AG04449 (cell line): Measurements from ENCODE around the gene MT2A.

Experiments used
- CTCF ChIA-PET: fragments of 350-600 bp; formaldehyde crosslinking; extraction: SDS; loops from one replicate; lab custom pipeline; 2021; ENCODE audit warnings: antibody characterized with exemption; lab: Yijun Ruan, JAX
- POLR2A ChIA-PET: fragments of 400-600, 350-600 bp; formaldehyde crosslinking; extraction: SDS; loops from one replicate; lab custom pipeline; 2020; ENCODE audit warnings: antibody characterized with exemption, inconsistent platforms; lab: Yijun Ruan, JAX
- DNase-seq: peaks from one replicate; pipeline ENCODE4 v3.0.0-alpha.2; 2010; ENCODE audit warnings: low read depth, low spot score
- H3K4me3 ChIP-seq: 2 replicates; pipeline ENCODE4 v1.5.1; 2011; ENCODE audit warnings: low read depth, mild to moderate bottlenecking, control low read depth, low read length
- TF ChIP-seq, protein P1 (sequence below): IDR thresholded peaks from one replicate; pipeline ENCODE4 v1.5.1; 2011; ENCODE audit warnings: mild to moderate bottlenecking, moderate library complexity, low read length, control low read depth, inconsistent platforms; ENCODE audit not compliant: insufficient read depth; ENCODE audit errors: missing control alignments

Gene MT2A

DNA sequence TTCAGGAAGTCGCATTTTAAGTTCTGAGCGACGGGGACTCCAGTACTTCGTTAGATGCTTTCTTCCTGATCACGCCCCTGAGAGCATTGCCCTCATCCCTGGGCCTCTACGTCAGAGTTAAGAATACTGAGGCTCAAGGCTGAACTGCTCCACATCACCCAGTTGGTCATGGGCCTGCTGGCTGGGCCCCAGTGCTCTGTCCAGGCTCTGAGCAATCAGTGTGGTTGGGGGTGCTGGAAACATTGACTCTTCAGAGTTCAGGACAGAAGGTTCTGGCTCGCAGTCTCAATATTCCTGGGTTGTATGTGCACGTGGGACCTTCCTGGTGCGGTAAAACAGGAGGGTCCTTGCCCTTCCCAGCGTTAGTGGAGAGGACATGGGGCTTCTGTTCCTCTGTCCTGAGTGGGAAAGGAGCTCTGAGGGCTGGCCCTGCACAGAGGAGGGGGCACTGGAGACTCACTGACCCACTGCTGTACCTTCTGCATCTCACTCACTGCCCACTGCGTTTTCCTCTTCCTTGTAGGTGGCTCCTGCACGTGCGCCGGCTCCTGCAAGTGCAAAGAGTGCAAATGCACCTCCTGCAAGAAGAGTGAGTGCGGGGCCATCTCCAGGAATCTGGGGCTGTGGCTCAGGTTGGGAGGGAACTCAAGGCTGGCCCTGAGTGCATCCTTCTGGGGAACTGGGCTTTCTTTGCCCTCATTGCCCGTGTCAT lies 17.7 kb downstream of the MT2A start:
- ChIA-PET CTCF (interaction anchor here (1.0 to 2.1 kb wide), 5 partner anchors 10 to 112 kb away, joined by 3 to 8 read pairs (median 3); no protein-coding TSS in a partner anchor), POLR2A (interaction anchor here (0.6 to 9.0 kb wide), 15 partner anchors 10 to 112 kb away, joined by 3 to 263 read pairs (median 5); partner anchors contain the start of genes BBS2, MT1X and MT2A)
- DNase-seq: no peak
- TF ChIP-seq, protein P1, sequence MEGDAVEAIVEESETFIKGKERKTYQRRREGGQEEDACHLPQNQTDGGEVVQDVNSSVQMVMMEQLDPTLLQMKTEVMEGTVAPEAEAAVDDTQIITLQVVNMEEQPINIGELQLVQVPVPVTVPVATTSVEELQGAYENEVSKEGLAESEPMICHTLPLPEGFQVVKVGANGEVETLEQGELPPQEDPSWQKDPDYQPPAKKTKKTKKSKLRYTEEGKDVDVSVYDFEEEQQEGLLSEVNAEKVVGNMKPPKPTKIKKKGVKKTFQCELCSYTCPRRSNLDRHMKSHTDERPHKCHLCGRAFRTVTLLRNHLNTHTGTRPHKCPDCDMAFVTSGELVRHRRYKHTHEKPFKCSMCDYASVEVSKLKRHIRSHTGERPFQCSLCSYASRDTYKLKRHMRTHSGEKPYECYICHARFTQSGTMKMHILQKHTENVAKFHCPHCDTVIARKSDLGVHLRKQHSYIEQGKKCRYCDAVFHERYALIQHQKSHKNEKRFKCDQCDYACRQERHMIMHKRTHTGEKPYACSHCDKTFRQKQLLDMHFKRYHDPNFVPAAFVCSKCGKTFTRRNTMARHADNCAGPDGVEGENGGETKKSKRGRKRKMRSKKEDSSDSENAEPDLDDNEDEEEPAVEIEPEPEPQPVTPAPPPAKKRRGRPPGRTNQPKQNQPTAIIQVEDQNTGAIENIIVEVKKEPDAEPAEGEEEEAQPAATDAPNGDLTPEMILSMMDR: no peak
- peak overlapping the region; percentile 84 for H3K4me3 ChIP-seq

DNA sequence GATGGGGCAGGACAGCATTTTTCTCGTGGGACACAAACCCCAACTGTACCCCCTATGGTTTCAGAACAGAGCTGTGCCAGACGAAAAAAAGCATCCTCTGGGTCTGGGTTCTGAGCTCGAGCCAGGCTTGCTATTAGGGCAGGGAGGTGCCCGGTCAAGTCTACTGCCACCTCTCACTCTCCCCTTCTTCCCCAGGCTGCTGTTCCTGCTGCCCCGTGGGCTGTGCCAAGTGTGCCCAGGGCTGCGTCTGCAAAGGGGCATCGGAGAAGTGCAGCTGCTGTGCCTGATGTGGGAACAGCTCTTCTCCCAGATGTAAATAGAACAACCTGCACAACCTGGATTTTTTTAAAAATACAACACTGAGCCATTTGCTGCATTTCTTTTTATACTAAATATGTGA lies 18.3 kb downstream of the MT2A start:
- TF ChIP-seq, protein P1: no peak
- no peak for DNase-seq
- CTCF ChIA-PET: interaction anchor here (0.7 to 2.1 kb wide), 3 partner anchors 16 to 1334 kb away, joined by 3 to 8 read pairs (median 3); no protein-coding TSS in a partner anchor
- POLR2A ChIA-PET: interaction anchor here (1.0 to 9.0 kb wide), 7 partner anchors 10 to 103 kb away, joined by 3 to 263 read pairs (median 5); partner anchors contain the start of genes MT1X and MT2A
- peak overlapping the region; percentile 84 for H3K4me3 ChIP-seq

DNA sequence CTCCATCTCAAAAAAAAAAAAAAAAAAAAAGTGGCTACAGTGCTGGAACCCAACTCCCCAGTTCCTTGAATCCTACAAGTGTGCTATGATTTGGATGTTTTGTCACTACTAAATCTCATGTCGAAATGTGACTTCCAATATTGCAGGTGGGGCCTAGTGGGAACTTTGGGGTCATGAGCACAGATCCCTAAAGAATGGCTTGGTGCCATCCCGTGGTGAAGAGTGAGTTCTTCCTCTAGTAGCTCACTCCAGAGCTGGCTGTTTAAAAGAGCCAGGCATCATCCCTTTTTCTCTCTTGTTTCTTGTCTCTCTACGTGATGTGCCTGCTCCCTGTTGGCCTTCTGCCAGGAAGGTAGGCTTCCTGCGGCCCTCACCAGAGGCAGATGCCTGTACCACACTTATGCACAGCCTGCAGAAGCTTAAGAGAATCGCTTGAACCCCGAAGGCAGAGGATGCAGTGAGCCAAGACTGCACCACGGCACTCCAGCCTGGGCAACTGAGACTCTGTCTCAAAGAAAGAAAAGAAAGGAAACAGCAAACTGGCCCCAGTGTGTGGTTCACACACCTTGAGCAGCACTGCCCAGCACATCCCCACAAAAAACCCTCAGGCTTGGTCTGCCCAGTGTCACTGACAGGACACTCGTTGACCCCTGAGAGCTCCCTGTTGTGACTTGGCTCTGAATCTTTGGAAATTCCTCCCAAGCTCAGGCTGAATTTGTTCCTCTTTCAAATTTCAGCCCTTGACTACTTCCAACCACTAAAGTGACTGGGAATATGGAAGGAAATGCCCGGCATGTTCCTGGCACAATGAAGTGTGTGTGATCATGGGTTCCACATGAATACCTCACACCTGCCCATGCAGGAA lies 20.3 kb downstream of the MT2A start:
- H3K4me3 ChIP-seq: no peak overlapping the region
- TF ChIP-seq, protein P1: no peak
- CTCF ChIA-PET: interaction anchor here (1.4 to 1.5 kb wide), 2 partner anchors 15 to 28 kb away, joined by 4 read pairs; no protein-coding TSS in a partner anchor
- DNase-seq: no peak
- POLR2A ChIA-PET: interaction anchor here (9.0 kb wide), 1 partner anchor 19 kb away, joined by 263 read pairs; the partner anchor contains the start of gene MT2A

DNA sequence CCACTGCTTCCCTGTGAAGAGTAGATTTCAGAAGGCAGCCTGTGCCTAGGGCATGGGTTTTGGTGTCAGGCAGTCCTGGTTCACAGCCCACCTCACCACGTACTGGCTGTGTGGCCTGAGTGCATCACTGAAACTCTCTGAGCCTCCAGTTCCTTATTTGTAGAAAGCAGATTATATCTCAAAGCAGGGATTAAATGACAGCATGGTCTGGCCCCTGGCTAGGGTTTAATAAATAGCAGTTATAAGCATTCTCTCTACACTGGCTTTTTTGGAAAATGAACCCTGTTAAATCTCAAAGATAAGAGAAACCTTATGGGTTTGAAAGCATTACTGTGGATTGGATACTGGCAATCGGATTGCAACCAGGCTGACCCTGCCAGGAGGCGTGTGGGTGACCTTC lies 21.1 kb downstream of the MT2A start:
- ChIA-PET POLR2A (interaction anchor here (9.0 kb wide), 1 partner anchor 19 kb away, joined by 263 read pairs; the partner anchor contains the start of gene MT2A), CTCF (interaction anchor here (1.3 to 1.5 kb wide), 3 partner anchors 12 to 28 kb away, joined by 3 to 4 read pairs (median 4); no protein-coding TSS in a partner anchor)
- TF ChIP-seq, protein P1: no peak

DNA sequence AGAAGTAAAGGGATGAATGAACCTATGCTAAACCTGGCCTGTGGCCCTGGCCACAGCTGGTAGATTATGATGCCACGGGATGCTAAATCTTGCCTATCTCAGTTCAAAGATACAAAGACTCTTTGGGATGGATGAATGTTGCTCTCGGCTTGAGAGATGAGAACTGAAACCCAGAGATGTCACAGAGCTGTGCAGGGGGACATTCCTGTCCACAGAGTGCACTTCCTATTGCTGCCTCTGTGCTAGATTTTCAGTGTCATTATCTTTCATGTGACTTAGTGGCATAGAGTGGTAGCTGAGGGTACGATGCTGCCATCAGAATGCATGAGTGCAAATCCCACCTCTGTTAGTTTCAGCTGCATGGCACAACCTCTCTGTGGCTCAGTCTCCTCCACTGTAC lies 21.8 kb downstream of the MT2A start:
- DNase-seq: no peak
- POLR2A ChIA-PET: interaction anchor here (9.0 kb wide), 1 partner anchor 20 kb away, joined by 263 read pairs; the partner anchor contains the start of gene MT2A
- CTCF ChIA-PET: interaction anchor here (1.2 to 1.6 kb wide), 5 partner anchors 11 to 72 kb away, joined by 3 to 5 read pairs (median 3); no protein-coding TSS in a partner anchor
- no peak overlapping the region for H3K4me3 ChIP-seq
- TF ChIP-seq, protein P1: no peak

More for the DNA sequence above, 21.1 kb downstream of the MT2A start:
- DNase-seq: no peak
- no peak overlapping the region for H3K4me3 ChIP-seq
